Stimulated activated CD8-positive, alpha-beta memory T cell treated with anti-CD3 and anti-CD28 coated beads, Interleukin-7, amount 100 ng/mL, for 48 hours (primary cell): ENCODE results near the gene WNT9A.
A peak's percentile ranks its signal among the peaks of the same experiment; 100 is the strongest.

Source experiments
- DNase-seq, 2 donors: peaks; one replicate each; pipeline ENCODE4 v3.0.0-alpha.2; 2020; ENCODE audit warnings: low read depth in 1 of 2; ENCODE audit errors: extremely low read depth in 1 of 2

WNT9A gene

DNA sequence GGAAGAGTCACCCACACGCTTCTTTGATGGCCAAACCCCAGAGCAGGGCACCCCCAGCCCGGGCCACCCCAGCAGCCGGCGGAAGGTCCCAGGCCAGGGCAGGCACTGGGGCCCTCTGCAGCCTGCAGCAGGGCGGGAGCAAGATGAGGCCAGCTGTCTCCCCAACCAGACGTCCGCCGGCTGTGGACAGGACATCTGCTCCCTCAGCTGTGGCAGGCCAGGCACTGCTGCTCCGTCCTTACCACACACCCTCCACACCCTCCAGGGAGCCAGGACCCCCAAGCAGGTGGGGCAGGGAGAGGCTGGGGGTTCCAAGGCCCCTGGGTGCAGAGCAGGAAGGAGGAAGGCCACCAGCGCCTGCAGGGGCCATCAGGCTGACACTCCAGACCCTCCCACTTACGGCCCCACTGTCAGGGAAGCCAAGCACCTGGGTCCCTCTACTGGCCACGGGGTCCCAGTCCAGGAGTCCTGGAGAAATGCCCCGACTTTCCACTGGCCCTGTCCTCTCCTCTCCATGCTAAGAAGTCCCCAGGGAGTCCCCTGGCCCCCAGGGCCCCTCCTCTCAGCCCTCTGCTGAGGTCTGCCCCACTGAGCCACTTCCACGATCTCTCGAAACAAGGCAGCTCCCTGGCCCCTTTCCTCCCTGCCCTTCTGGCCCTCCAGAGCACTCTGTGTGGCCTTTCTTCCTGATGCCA, 5.6 kb downstream of the WNT9A start:
- no peak for DNase-seq

GRCh38 chr1:227941509-227942020, 6.2 kb downstream of the WNT9A start:
- DNase-seq: no peak

- DNase-seq: no peak
These were observed 6.9 kb downstream of the WNT9A start for GRCh38 chr1:227940791-227941241.

DNA sequence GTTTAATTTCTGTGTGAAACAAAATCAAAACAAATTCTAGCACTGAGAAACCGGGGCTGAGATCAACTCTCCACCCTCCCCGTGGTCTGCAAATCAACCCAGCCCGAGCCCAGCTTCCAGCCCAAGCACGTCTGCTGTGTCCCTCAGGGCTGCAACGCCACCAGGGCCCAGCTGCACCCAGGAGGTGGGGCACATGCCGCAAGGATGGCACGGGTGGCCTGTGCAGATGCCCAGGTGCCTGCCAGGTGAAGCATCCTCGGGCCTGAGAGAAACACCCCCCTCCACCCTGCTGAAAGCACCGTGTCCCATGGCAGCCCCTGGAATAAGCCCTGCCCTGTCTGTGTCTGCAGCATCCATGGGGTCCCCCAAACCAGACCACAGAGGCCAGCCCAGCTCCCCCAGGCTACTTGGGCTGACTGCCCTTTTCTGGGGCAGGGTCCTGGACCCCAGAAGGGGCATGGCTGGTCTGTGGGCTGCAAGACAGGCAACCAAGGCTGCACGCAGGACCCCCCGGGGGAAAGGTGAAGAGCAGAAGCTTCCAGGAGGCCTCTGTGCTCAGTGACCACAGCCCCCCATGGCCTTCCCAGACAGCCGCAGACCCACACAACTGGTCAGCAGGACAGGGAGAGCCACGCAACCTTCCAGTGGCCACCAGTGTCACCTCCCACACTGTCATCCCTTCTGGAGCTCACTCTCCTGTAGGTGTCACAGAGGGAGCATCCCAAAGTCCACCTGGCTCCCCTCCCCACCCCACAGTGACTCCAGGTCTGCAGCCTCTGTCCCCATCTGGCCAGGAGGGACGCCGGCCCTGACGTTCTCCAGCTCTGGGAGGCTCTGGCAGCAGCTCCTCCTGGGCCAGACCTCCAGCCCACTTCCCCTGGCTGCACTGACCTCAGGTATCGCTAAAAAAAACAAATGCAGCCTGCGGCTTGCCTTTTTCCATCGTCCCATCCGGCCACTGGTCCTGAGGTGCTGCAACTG, 7.7 kb downstream of the WNT9A start:
- no peak for DNase-seq

DNA sequence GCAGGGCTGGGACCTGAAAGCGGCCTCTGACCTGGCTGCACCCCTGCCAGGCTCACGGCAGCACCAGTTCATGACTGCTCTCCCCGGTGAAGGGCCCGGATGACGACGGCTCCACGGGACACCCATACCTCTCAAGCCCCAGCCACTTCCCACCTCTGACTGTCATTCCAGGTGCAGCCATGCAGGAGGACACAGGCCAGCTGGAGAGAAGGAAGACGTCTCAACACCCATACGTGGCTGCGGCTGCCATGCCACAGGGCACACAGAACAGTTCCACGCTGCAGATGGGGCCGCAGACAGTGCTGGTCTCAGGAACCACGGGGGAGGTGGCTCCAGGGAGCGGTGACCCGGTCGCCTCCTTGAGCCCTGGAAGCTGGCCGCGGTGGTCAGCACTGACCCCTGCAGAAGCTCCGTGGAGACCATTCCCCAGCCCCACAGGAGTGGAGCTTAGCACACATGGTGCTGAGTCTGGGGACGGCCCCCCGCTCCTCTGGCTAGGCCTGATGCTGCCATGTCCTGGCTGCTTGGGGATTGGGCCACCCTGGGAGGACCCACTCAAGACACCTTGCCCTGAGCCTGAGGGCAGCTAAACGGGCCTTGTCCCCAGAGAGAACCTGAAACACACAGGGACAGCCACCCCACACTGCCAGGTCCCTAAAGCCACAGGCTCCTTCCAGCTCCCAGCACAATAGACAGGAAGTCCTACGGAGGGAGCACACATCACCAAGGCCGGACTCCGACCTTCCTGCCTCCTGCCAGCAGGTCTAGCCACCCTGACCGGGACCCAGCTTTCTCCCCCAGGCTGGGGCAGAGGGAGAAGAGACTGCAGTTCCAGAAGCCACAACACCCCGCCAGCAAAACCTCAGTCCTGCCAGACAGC, 8.6 kb downstream of the WNT9A start:
- DNase-seq: no peak

DNA sequence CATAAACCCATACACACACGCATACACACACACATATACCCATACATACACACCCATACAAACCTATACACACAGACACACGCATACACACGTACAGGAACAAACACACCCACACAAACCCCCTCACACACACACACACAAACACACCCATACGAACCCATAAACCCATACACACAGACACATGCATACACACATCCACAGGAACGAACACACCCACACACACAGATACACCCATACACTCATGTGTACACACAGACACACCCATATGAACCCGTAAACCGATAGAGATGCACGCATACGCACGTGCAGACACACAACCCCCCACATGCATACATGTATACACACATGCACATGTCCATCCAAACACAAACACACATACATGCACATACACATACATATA, 9.5 kb downstream of the WNT9A start:
- DNase-seq: no peak

GRCh38 chr1:227937838-227938145, 9.9 kb downstream of the WNT9A start:
- DNase-seq: no peak

DNA sequence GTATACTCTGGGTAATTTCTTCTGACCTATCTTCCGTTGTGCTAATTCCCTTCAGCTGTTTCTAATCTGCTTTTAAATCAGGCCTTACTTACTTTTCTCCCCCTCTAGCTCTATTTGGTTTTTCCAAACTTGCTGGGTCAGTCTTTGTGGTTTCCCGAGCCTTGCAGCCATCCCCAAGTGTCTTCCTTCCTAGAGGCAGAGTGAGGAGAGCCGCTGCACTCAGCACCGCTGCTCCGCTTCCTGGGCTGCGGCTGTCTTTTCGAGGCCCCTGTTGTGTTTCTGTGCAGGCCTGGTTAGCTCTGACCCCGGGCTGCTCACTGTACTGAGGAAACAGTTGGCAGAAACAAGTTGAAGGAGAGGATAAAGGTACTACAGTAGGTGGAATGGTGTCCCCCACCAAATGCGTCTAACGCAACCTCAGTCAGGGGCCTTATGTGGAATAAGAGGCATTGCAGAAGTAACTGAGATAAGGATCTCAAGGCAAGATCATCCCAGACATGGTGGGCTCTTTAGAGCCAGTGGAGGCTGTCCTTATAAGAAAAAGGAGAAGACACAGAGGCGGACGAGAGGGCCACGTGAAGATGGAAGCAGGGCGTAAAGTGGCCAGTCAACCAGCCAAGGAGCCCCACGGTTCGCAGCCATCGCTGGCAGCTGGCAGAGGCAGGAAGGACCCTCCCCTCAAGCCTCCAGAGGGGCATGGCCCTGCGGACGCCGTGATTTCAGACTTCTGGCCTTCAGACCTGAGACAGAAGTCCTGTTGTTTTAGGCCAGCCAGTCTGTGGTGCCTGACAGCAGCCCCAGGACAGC, 10.5 kb downstream of the WNT9A start:
- no peak for DNase-seq

GRCh38 chr1:227935826-227936225, 11.9 kb downstream of the WNT9A start:
- no peak for DNase-seq

- peak; percentile 17 to 62 for DNase-seq
These were observed 13.0 kb downstream of the WNT9A start for GRCh38 chr1:227934476-227935313.

- no peak for DNase-seq
These were observed 17.8 kb downstream of the WNT9A start for GRCh38 chr1:227929751-227930472.

DNA sequence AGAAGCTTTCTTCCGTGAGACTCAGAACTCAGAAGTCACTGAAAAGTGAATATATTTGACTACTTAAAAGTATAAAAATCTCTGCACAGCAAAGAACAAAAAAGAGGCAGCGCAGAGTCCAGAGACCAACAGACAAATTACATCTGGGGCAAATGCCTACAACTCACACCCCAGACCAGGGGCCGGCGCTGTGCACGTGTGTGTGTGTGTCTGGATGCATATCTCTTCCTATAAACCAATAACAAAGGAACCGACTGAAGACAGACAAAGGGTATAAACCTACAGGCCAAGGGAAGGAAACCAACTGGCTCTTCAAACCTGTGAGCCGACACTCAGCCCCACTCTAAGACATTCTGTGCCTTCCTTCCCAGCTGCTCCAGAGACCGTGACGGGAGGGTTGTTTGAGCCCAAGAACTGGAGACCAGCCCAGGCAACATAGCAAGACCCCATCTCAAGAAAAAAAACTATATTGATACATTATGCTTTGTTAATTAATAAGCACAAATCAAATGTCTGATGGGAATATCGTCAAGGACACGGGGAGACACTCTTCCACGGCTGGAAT, 18.8 kb downstream of the WNT9A start:
- no peak for DNase-seq

GRCh38 chr1:227927971-227928741, 19.6 kb downstream of the WNT9A start:
- DNase-seq: no peak

- no peak for DNase-seq
These were observed 20.5 kb downstream of the WNT9A start for GRCh38 chr1:227926896-227927885.

GRCh38 chr1:227926216-227926791, 21.4 kb downstream of the WNT9A start:
- DNase-seq: no peak
